Cardiac fibroblast (primary cell): ENCODE data around the gene INAFM2.

Source experiments
- DNase-seq, 2 donors: peaks; one replicate each; pipeline versions ENCODE4 v3.0.0 to v3.0.0-alpha.2; 2010; ENCODE audit warnings: low read depth in 2 of 2
- H3K4me3 ChIP-seq, 2 donors: replicated peaks in 1 of 2; 1 replicate in 1 of 2; 2 replicates in 1 of 2; pipeline ENCODE4 v1.5.1; 2011; ENCODE audit warnings: low read depth in 2 of 2, low read length in 2 of 2, mild to moderate bottlenecking in 2 of 2, moderate library complexity in 1 of 2
- CTCF ChIP-seq: IDR thresholded peaks from one replicate; pipeline ENCODE4 v1.5.1; 2011; ENCODE audit warnings: low read depth, mild to moderate bottlenecking, low read length, inconsistent platforms

INAFM2 gene

GRCh38 chr15:40353697-40354096 lies 30.2 kb downstream of the INAFM2 start:
- DNase-seq = no peak
- TF ChIP-seq CTCF = no peak
- no peak overlapping the region for H3K4me3 ChIP-seq

- TF ChIP-seq CTCF = peak; percentile 77
- DNase-seq = peak in 1 of 2 donors; percentile 85
- no peak overlapping the region for H3K4me3 ChIP-seq
Measured at GRCh38 chr15:40354408-40355171, 31.1 kb downstream of the INAFM2 start.

GRCh38 chr15:40355976-40356585 lies 32.6 kb downstream of the INAFM2 start:
- peak in 1 of 2 donors; percentile 35 for DNase-seq
- H3K4me3 ChIP-seq = no peak overlapping the region
- no peak for TF ChIP-seq CTCF

- no peak for DNase-seq
- H3K4me3 ChIP-seq = no peak overlapping the region
- no peak for TF ChIP-seq CTCF
Measured at GRCh38 chr15:40357246-40357645, 33.8 kb downstream of the INAFM2 start.

- peak within 1 kb of the TSS; percentile 52 to 54 for H3K4me3 ChIP-seq
- peak; percentile 74 to 81 for DNase-seq
- no peak for TF ChIP-seq CTCF
Measured at GRCh38 chr15:40357723-40358470, 34.4 kb downstream of the INAFM2 start, which contains the start of gene DISP2. DISP2 (plus strand) TSS chr15:40358219; CDS start chr15:40358322, 103 bp downstream.

GRCh38 chr15:40358471-40359353 lies 35.2 kb downstream of the INAFM2 start:
- no peak for DNase-seq

More at GRCh38 chr15:40358471-40359353, 35.2 kb downstream of the INAFM2 start:
- TF ChIP-seq CTCF = peak; percentile 6
- H3K4me3 ChIP-seq = peak overlapping the region; percentile 51 to 52
